K562 (cell line): ENCODE results near the gene CMIP. TPM values are rescaled to one million over a fixed set of nuclear protein-coding genes. Genes with fewer than 3 reads are reported as not detected.
A peak's percentile ranks its signal among the peaks of the same experiment; 100 is the strongest.

Experiments used
- ATAC-seq: fragments of 200-7000 bp; cut with Tn5 transposase; 3 replicates; pipeline ENCODE4 v1.9.1; 2020; ENCODE audit warnings: moderate library complexity
- BruUV-seq: library from RNA; stranded (reverse); fragments of 400-500 nt; replicated peaks from 2 replicates; lab custom pipeline; 2021; lab: Mats Ljungman, UMichigan
- CTCF ChIA-PET: fragments of 300-600 bp; formaldehyde crosslinking; extraction: SDS; loops from one replicate; lab custom pipeline; 2021; ENCODE audit warnings: low intra/inter-chr PET ratio; lab: Yijun Ruan, JAX
- POLR2A ChIA-PET: fragments of 300-600, 350-650 bp; sonication (Branson Sonifier 250); formaldehyde crosslinking; extraction: SDS; loops from one replicate; lab custom pipeline; 2021; ENCODE audit warnings: antibody characterized with exemption, inconsistent platforms; lab: Yijun Ruan, JAX
- DNase-seq, 4 experiments: peaks; one replicate each; pipeline versions ENCODE4 v3.0.0 to v3.0.0-alpha.2; 2011 to 2018; ENCODE audit warnings: low spot score in 3 of 4, mixed read lengths in 3 of 4; ENCODE audit errors: extremely low read depth in 1 of 4
- FAIRE-seq: peaks from 2 replicates; lab custom pipeline; 2011; peaks lifted over from hg19 to GRCh38; lab: Jason Lieb, UNC
- H2AFZ ChIP-seq: 2 replicates; pipeline ENCODE4 v1.6.0; 2011; ENCODE audit warnings: low read depth, low read length, control low read depth, inconsistent platforms
- H3K27ac ChIP-seq: fragments of 200-600 bp; 3 replicates; pipeline ENCODE4 v1.8.0; 2011; ENCODE audit warnings: low read depth, mild to moderate bottlenecking, control low read depth, inconsistent platforms, low read length, moderate library complexity, mixed read lengths; ENCODE audit errors: extremely low read depth
- H3K27me3 ChIP-seq, 2 experiments: fragments of 300-600 bp in 1 of 2; 2 replicates in 1 of 2; 3 replicates in 1 of 2; pipeline versions ENCODE4 v1.6.0 to v1.8.0; 2011; ENCODE audit warnings: inconsistent platforms in 2 of 2, low read length in 2 of 2, mild to moderate bottlenecking in 1 of 2, mixed read lengths in 1 of 2, moderate library complexity in 1 of 2; ENCODE audit not compliant: control insufficient read depth in 2 of 2, insufficient read depth in 2 of 2
- H3K36me3 ChIP-seq: fragments of 300-600 bp; 3 replicates; pipeline ENCODE4 v1.8.0; 2011; ENCODE audit warnings: mild to moderate bottlenecking, low read length, inconsistent platforms; ENCODE audit not compliant: control insufficient read depth, insufficient read depth
- H3K4me1 ChIP-seq, 2 experiments: fragments of 200-600 bp in 1 of 2; replicated peaks in 1 of 2; 2 replicates in 1 of 2; 3 replicates in 1 of 2; pipeline versions ENCODE4 v1.5.1 to v1.8.0; 2011; ENCODE audit warnings: inconsistent platforms in 2 of 2, low read length in 2 of 2, mild to moderate bottlenecking in 1 of 2, mixed read lengths in 1 of 2, moderate library complexity in 1 of 2; ENCODE audit not compliant: control insufficient read depth in 2 of 2, insufficient read depth in 2 of 2
- H3K4me2 ChIP-seq: 2 replicates; pipeline ENCODE4 v1.6.1; 2011; ENCODE audit warnings: low read length, control low read depth, inconsistent platforms, mixed read lengths; ENCODE audit not compliant: insufficient read depth
- H3K4me3 ChIP-seq: fragments of 200-600 bp; sonication (generic), shearing (Covaris generic); 2 replicates; pipeline ENCODE4 v1.5.1; 2016; ENCODE audit warnings: control low read depth, inconsistent platforms
- H3K79me2 ChIP-seq: fragments of 200-600 bp; 3 replicates; pipeline ENCODE4 v1.8.0; 2011; ENCODE audit warnings: low read length, inconsistent platforms; ENCODE audit not compliant: control insufficient read depth, insufficient read depth
- H3K9ac ChIP-seq, 2 experiments: 2 replicates each; pipeline versions ENCODE4 v1.6.0 to v1.6.1; 2011; ENCODE audit warnings: low read depth in 2 of 2, low read length in 2 of 2, control low read depth in 1 of 2, inconsistent platforms in 1 of 2, mild to moderate bottlenecking in 1 of 2, mixed read lengths in 1 of 2; ENCODE audit not compliant: insufficient read depth in 1 of 2
- H3K9me1 ChIP-seq: one replicate; pipeline ENCODE4 v1.6.0; 2011; ENCODE audit warnings: inconsistent platforms, mild to moderate bottlenecking, low read length, moderate library complexity; ENCODE audit not compliant: control insufficient read depth, insufficient read depth
- H3K9me3 ChIP-seq: replicated peaks from 2 replicates; pipeline ENCODE4 v1.5.1; 2011; ENCODE audit warnings: low read depth, low read length, inconsistent platforms; ENCODE audit not compliant: control insufficient read depth, insufficient read depth
- H4K20me1 ChIP-seq: replicated peaks from 2 replicates; pipeline ENCODE4 v1.6.1; 2011; ENCODE audit warnings: low read length, inconsistent platforms, mixed read lengths; ENCODE audit not compliant: control insufficient read depth, insufficient read depth
- ADNP ChIP-seq: fragments of 200-800 bp; sonication (Bioruptor generic); IDR thresholded peaks from 2 replicates; pipeline ENCODE4 v1.6.1; 2016; ENCODE audit warnings: missing genetic modification characterization, missing compliant biosample characterization
- CREB3 ChIP-seq: fragments of 450-650 bp; conservative IDR thresholded peaks from 2 replicates; pipeline ENCODE4 v1.6.1; 2016; ENCODE audit warnings: missing genetic modification characterization, low read depth, mild to moderate bottlenecking, missing compliant biosample characterization, moderate library complexity
- CTCF ChIP-seq, 3 experiments: IDR thresholded peaks in 2 of 3; conservative IDR thresholded peaks in 1 of 3; 2 replicates each; pipeline ENCODE4 v1.5.1; 2011 to 2012; ENCODE audit warnings: low read length in 3 of 3, mild to moderate bottlenecking in 3 of 3, control low read depth in 2 of 3, improper control_type of control experiment in 1 of 3, inconsistent platforms in 1 of 3, low read depth in 1 of 3, mixed read lengths in 1 of 3, moderate library complexity in 1 of 3; ENCODE audit not compliant: insufficient read depth in 2 of 3
- HMGXB4 ChIP-seq: sonication (generic); formaldehyde crosslinking; IDR thresholded peaks from 2 replicates; pipeline ENCODE4 v1.8.1; 2023; ENCODE audit warnings: mild to moderate bottlenecking, missing genetic modification reagents
- MIER1 ChIP-seq: fragments of 450-650 bp; IDR thresholded peaks from 2 replicates; pipeline ENCODE4 v1.6.1; 2016; ENCODE audit warnings: antibody characterized with exemption, mild to moderate bottlenecking, low read depth
- TAL1 ChIP-seq: fragments of 450-650 bp; IDR thresholded peaks from 2 replicates; pipeline ENCODE4 v1.6.1; 2016; ENCODE audit warnings: mild to moderate bottlenecking
- ZKSCAN8 ChIP-seq: fragments of 200-800 bp; sonication (Bioruptor generic); IDR thresholded peaks from 2 replicates; pipeline ENCODE4 v1.6.1; 2016; ENCODE audit warnings: missing genetic modification characterization, missing compliant biosample characterization
- ZNF384 ChIP-seq: IDR thresholded peaks from 2 replicates; pipeline ENCODE4 v1.6.1; 2012; ENCODE audit warnings: low read depth, low read length, improper control_type of control experiment
- WGBS: fragments of 100-300 bp; shearing (Covaris generic); methylation state at CpG from one replicate; pipeline ENCODE4 v1.1.6; 2016; ENCODE audit warnings: low coverage, mixed read lengths; ENCODE audit not compliant: insufficient coverage; ENCODE audit errors: missing lambda C conversion rate; 5-methylcytosine and 5-hydroxymethylcytosine counted together
- in situ Hi-C: fragments of 300-500 bp; cut with MboI; formaldehyde crosslinking; loops from 4 replicates; pipeline ENCODE4 v1.15.0; 2018; ENCODE audit warnings: inconsistent platforms, mixed read lengths
- intact Hi-C: fragments of 100-400 bp; cut with micrococcal nuclease; formaldehyde crosslinking; loops from 2 replicates; pipeline ENCODE4 v1.14.2; 2022
- polyA plus RNA-seq, 8 experiments: library from polyadenylated mRNA; depleted of rRNA in 4 of 8; stranded (reverse) in 5 of 8; unstranded in 3 of 8; fragments of >200 nt; fragmentation: Nextera tagmentation in 2 of 8; fragmentation: Illumina TruSeq in 1 of 8; extraction: Ambion mirVana in 2 of 8; extraction: Trizol in 1 of 8; gene quantifications; 2 replicates each; pipeline versions ENCODE4 v1.2.1 to v1.2.3, GENCODE V29; 2011 to 2014; ENCODE audit warnings: inconsistent platforms in 1 of 8, missing spikeins in 1 of 8
- total RNA-seq, 7 experiments: library from RNA; depleted of rRNA in 6 of 7; stranded (reverse); fragments of >200 nt in 6 of 7; fragmentation: Illumina TruSeq in 2 of 7; extraction: Trizol in 2 of 7; gene quantifications; 2 replicates each; pipeline versions ENCODE4 v1.2.1 to v1.2.3, GENCODE V29; 2011 to 2021; ENCODE audit warnings: low replicate concordance in 1 of 7

The CMIP gene
- total and polyA plus RNA-seq, 9 of the 15 experiments (the other 6 are each of a cell fraction or from before 2014, with no cell fraction given), result 0.94 to 82.5 (median 10.3) TPM

- TF ChIP-seq HMGXB4 (CRISPR knock-in tag) (no peak), ADNP (tag) (peak; percentile 59; the same call in 1 of the 2 replicates)
These were observed 178.9 kb downstream of the CMIP start (continued) for GRCh38 chr16:81623365-81624102.

GRCh38 chr16:81624403-81624759 lies 179.8 kb downstream of the CMIP start:
- Histone ChIP-seq H3K9ac (peak overlapping the region in 1 of 2 experiments; percentile 57; a peak in 2 of 4 replicates), H3K27ac (peak overlapping the region; percentile 88), H3K79me2 (peaks cover 26% of the 10 kb centered on the region), H3K27me3 (no peaks in the 10 kb centered on the region), H3K4me2 (peak overlapping the region; percentile 75), H3K9me1 (no peaks in the 10 kb centered on the region), H3K9me3 (no peaks in the 10 kb centered on the region), H3K4me1 (peaks cover 37 to 38% of the 10 kb centered on the region in 2 experiments), H2AFZ (peak overlapping the region; percentile 73), H4K20me1 (0 out of 2 replicates have a peak, but pooled peaks cover under 1% of the 10 kb centered on the region), H3K36me3 (peaks cover 27% of the 10 kb centered on the region; the same call in 2 of the 3 replicates), H3K4me3 (no peak overlapping the region)
- WGBS, result 63% methylated on average over 6 of the region's 6 CpGs
- intact Hi-C loops, result no loop called here
- BruUV-seq, result no TSS peak
- DNase-seq (no peak), ATAC-seq (peak; percentile 22), FAIRE-seq (no peak)
- CTCF ChIA-PET, result interaction anchor here (0.6 to 2.9 kb wide), 7 partner anchors 9 to 250 kb away, joined by 3 to 42 read pairs (median 7); no protein-coding TSS in a partner anchor
- in situ Hi-C loops, result loop anchor here (5.0 kb wide), 1 partner anchor 73 kb away; no protein-coding TSS in a partner anchor
- POLR2A ChIA-PET, result interaction anchor here (0.6 to 1.6 kb wide), 7 partner anchors 10 to 128 kb away, joined by 3 to 14 read pairs (median 3); no protein-coding TSS in a partner anchor
- peak in 2 of 3 experiments; percentile 6 to 44; a peak in 2 of 6 replicates for TF ChIP-seq CTCF (IDR thresholded peaks at IDR 0.05 in 2 of 3, conservative IDR thresholded peaks at IDR 0.05 in 1 of 3; ENCODE audit: insufficient read depth in 2 of 3, low read depth in 1 of 3, low read length in 3 of 3)
- TF ChIP-seq TAL1, result no peak
- TF ChIP-seq ZKSCAN8 (CRISPR knock-in tag), result 0 out of 2 replicates have a peak, but pooled peaks have one; percentile 15
- peak; percentile 56; the same call in 1 of the 2 replicates for TF ChIP-seq ZNF384
- 0 out of 2 replicates have a peak, but pooled peaks have one; percentile 29 for TF ChIP-seq CREB3 (tag)
- TF ChIP-seq MIER1, result 0 out of 2 replicates have a peak, but pooled peaks have one; percentile 5
